Hematopoietic multipotent progenitor cell treated with erythropoietin and hydrocortisone succinate and interleukin-3 and kit ligand, for 15 days (in vitro differentiated cells): Measurements from ENCODE around the gene PPIE.
"Not testable (repeated sequence)": the region's sequence is repeated elsewhere in the genome, so short reads cannot be mapped to it uniquely, and the experiment has no call there.

Experiments
- DNase-seq: peaks from one replicate; pipeline ENCODE4 v3.0.0-alpha.2; 2015; ENCODE audit warnings: low spot score

The PPIE gene

DNA sequence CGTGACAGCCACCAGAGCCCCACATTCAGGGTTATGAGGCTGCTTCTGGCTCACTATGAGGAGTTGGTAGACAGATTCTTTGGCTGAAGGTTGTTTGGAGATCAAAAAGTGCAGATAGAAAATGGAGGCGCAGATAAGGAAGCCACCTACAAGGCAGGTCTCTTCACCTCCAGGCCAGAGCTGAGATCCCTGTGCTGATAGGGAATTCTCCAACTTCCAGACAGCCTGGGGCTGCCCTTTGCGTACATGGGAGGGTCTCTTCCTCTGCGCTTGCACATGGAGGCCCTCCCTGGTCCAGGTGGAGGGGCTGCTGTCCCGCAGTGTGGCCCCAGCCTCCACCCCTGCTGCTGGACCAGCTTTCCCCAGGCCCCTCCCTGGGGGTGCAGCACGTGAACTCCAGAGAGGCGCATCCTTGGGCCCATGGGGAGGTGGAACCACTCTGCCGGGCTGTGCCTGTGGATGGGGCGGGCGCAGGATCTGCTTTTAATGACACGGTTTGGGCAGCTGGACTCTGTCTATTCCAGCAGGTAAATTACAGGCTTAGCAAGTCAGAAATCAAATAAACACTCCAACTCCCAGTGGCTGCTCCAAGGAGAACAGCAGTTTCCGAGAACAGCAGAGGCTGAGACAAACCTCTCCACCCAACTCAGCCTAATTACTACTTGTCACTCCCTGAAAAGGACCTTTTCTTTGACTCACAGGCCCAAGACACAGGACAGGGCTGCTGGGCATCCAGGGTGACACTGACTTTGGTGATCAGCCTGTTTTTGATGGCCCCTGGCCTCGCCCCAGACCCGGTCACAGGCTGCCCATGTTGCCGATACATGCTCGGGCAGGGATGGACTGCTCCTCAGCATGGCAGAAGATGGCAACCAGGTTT is 20.1 kb downstream of the PPIE start:
- DNase-seq, result no peak

DNA sequence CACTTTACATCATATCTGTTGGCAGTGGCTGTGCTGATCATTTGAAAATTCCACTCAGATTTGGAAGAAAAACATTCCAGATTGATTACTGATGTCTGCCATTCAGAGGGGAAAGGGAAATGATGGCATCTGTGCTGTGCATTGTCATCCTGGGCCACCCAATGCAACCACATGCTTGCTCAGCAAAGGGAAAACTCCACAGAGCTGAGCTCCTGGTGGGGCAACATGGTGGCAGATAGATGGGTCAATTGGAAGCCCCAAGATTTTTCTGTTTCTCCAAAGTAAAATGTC is 20.7 kb downstream of the PPIE start:
- no peak for DNase-seq

DNA sequence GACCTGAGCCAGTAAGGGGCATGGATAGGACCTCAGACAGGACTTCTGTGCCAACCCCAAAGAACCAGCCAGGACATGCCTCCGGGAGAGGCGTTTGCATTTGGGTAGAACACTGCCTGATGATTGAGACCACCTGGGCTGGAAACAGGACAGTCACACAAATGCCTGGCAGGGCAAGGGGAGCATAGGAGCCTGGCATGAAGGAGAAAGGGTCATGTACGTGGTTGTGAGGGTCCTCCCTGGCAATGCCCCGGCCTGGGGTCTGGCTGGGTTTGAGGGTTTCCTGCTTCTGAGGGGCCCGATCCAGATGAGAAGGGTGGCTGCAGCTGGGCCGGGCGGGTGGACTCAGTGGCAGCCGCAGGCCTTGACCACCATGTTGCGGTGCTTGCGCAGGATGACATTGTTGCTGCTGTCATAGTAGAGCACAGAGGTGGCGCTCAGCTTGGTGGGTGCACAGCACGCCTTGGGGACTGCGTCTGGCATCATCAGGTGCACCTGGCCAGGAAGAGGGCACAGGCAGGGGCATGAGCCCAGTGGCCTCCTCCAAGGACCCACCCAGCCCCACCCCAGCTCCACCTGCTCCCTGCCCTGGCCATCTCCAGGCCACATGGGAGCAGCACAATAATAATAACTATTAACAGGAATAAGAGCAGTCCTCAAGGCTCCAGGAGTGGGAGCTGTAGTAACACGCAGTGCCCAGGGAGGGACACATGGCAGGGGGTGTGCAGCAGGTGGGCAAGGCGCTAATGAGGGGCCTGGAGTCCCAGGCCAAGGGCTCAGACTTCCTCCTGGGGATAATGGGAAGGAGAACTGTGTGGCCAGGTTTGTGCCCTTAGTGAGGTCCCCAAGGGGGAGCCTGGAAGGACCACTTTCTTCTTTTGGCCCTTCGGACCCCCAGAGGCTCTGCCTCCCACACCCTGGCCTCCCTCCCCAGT is 21.7 kb downstream of the PPIE start:
- no peak for DNase-seq

DNA sequence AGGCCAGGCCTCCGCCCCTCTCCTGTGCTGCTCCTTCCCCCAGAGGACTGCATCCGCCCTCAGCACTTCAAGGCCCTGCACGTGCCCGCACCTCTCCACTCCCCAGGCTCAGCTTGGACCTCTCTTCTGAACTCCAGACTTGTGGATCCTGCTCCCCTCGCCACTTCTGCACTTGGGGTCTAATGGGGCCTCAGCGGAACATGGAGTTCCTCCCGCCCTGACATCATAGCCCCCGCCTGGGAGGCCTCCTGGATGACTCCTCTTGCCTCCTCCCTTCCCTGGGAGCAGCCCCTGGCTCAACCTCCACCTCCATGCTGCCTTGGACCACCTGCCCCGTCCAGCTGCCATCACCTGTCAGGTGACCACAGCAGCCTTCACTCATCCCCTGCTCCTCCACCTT is 22.3 kb downstream of the PPIE start:
- no peak for DNase-seq

DNA sequence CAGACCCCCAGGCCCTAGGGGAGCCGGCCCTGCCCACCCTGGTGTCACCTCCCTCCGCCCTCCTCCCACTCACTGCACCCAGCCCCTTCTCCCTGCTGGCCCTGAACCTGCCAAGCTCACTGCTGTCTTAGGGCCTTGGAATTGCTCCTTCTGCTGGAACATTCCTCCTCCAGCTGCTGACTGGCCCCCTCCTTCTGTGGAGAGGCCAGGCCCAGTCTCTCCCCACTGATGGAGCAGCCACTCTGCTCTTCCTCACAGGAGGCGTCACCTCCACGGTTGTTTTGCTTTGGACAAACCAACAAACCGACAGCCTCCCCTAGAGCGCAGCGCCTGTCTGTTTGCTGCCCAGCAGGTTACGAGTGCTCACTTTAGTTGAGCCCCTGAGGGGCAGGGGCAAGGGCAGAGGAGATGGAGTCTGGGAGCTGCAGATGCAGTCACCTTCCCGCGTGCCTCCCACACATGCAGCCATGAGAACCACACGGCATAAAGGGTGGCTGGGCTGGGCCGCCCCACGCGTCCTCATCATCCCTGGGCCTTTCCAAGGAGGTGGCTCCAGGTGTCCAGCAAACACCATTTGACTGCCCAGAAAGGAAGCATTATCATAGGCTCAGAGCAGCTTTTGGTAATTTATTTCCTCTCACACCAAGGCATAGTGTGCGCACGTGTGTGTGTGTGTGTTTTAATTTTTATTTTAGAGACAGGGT is 23.0 kb downstream of the PPIE start:
- DNase-seq, result no peak

DNA sequence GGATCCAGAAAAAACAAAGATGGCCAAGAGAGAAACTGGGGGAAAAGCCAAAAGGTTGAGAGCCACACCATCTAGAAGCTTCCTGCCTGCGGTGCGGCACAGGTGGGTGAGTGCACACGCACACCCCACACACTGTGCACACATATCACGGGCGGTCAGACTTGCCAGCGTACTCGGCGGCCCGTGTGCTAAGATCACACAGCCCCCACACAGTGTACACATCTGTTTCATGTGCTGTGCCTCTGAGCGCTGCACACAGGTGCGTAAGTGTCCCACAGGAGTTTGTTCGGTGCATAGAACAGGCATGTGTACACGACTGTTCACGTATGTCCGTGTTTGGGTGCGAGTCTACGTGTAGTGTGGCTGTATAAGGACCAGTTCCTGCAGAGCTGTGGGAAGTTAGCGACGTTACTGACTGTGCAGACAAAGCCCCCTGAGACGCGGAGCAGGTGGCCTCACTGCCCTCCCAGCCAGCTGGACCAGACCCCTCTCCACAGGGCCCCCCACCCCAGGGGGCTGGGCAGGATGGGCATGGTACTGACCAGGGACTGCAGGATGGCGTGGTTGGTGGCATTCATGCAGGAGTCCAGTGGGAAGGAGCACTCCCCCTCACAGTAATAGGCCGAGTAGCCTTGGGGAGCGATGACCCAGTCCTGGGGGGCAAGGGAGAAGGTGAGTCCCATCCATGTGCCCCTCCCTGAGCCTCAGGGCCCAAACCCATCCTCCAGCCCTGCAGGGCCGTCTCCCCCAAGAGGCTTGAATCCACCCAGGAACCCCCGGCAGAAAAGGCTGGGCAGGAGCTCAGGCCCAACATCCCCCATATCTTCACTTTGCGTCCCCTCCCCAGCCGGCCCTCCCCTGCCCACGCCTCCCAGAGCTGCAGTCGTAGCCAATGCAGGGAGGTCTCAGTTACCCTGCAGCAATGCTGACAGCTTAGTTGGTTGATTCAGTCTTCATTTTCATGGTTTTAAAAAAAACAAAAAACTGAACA is 24.2 kb downstream of the PPIE start:
- no peak for DNase-seq

DNA sequence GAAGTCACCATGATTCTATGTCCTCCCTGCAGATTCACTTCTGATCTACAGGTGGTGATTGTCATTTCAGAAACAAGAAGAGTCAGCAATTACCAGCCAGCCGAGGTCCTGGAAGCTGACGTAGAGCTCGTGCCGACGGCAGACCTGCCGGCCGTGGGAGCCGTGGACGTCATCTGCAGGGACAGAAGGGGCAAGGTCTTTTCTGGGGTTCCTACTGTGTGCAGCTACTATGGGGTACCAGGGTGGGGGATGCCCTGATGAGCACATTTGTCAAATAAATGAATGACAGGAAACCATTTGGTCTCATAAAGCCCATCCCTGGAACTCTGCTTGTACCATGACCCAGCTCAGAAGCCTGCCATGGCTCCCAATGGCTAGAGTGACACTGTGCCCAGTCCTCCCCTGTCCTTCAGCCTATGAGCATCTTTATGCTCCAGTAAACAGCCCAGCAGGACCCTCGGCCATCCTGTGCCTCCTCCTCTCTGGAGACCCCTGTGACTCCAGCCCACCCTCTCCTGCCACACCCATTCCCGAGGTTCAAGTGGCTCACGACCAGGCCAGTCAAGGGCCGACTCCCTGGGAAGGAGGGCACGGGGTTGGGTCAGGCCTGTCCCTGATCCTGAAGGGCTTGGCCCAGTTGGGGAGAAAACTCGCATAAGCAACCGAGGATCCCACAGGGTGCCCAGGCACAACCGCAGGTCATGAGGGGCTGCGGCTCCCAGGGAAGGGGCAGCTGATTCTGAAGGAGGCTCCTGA is 25.1 kb downstream of the PPIE start:
- not testable (repeated sequence) for DNase-seq

DNA sequence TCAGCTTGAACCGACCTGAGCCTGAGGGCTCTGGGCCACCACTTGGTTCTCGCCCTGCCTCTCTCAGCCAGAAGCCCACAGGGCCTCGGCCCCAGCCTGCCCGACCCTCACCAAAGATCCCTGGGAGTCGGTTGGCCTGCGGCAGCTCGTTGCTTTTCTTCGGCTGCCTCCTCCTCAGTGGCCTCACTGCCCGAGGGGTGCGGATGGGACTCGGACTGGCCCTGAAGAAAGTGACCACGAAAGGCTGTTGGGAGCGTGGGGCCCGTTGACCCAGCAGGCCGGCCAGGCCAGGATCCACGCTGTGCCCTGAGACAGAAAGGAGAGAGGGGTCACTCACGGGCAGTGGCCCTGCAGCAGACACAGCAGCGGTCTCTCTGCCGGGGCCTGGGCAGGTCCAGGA is 25.8 kb downstream of the PPIE start:
- DNase-seq, result not testable (repeated sequence)

DNA sequence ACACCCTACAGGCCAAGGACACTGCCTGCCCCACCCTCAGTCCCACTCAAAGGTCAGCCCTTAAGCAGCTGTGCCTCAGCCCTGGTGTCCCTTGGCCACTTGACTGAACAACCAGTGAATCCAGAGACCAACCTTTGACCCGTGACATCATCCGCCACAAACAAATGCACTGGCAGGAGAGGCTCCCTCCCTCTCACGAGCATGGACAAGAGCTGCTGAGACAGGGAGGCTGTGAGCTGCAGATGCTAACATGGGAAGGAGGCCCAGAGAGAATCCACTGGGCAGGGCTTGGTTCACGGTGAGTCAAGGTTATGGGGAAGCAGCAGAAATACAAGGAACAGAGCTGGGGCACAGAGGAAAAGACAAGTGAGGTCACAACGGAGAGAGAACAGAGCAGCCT is 27.8 kb downstream of the PPIE start:
- DNase-seq, result not testable (repeated sequence)

DNA sequence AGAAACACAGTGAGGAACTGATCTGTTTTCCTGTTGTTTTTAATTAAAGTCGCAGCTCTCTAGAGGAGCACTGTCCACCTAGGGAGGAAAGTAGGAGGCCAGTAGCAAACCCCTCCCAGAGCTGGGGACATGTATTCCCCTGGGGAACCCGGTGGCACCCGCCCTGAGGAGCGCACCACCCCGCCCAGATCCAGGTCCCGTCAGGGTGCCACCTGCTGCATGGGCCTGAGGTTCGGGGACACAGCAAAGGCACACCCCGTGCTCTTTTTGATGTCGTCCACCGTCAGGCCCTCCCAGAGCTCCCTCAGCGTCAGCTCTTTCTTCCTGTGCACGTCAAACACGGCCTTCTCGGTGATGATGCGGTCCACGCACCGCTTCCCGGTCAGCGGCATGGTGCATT is 30.8 kb downstream of the PPIE start:
- not testable (repeated sequence) for DNase-seq

DNA sequence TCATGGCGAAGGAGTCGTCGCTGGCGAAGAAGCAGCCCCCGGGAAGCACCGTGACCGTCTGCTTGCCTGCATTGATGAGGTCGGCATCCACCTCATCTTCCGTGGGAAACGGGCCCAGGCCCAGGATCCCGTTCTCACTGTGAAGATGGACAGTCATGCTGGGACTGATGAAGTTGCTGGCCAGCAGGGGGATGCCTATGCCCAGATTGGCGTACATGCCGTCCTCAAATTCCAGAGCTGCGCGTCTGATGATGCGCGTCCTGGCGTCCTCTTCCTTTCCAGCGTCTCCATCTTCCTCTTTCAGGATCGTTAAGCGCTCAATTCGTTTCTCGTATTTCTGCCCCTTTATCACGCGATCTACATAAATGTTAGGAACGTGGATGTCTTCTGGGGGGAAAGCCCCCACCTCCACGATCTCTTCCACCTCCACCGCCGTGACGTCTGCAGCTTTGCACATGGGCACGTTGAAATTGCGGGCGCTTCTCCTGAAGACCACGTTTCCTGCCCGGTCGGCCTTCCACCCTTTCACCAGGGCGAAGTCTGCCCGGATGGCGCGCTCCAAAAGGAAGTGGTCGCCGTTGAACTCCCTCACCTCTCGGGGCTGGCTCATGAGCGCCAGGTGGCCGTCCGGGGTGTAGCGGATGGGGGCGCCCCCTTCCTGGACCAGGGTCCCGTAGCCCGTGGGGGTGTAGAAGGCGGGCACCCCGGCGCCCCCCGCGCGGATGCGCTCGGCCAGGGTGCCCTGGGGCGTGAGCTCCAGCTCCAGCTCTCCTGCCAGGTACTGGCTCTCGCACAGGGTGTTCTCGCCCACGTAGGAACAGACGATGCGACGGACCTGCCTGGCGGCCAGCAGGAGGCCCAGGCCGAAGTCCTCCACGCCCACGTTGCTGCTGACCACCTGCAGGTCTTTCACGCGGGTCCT is 31.7 kb downstream of the PPIE start:
- DNase-seq, result not testable (repeated sequence)

DNA sequence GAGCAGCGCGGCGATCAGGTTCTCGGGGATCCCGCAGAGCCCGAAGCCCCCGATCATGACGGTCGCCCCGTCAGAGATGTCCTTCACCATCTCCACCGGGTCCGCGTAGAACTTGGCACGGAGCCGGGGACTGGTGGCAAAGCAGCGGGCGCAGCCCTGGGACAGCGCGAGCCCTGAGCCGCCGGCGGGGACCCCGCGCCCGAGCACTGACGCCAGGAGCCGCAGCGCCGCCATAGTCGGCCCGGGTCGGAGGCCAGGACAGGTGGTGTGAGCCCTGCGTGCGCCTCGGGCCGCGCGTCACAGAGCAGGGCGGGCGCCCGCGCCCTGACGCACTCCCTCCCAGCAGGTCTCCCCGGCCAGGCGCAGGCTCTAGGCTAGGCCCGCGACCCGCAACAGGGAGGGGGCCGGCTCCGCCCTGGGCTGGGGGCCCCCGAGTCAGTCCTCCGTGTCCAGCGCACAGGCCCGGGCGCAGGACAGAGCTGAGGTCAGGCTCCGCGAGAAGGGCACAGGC is 32.4 kb downstream of the PPIE start, which contains the start of gene OXCT2:
TSS of gene OXCT2 (minus strand) at position 327 of the 511 bp plus-strand sequence. CDS start at position 234, 93 bp downstream.
- not testable (repeated sequence) for DNase-seq

DNA sequence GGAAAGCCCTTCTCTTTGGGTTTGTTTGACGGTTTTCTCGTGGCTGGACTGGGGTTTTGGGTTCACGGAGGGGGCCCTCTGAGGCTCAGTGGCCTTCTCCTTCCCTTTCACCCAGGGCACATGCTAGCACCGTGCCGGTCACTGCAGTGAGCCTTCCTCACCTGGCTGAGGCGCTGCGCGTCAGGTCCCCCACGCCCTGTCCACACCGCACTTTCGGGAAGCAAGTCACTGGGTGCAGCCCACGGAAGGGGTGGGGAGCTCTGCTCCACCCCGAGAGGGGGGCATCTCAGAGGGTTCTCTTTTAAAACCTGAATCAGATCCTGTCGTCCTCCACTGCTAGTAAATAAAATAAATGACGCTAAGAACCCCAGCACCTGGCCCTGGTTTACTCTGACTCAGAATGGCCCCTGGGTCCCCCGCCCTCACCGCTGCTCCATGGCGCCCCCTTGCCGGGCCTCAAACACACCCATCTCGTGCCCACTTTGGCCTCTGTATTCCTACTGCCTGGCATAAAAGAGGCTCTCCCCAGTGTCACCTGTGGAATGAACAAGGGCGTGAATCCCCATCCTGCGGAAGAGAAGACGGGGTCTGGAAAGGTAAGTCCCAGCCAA is 34.8 kb downstream of the PPIE start:
- DNase-seq, result not testable (repeated sequence)

DNA sequence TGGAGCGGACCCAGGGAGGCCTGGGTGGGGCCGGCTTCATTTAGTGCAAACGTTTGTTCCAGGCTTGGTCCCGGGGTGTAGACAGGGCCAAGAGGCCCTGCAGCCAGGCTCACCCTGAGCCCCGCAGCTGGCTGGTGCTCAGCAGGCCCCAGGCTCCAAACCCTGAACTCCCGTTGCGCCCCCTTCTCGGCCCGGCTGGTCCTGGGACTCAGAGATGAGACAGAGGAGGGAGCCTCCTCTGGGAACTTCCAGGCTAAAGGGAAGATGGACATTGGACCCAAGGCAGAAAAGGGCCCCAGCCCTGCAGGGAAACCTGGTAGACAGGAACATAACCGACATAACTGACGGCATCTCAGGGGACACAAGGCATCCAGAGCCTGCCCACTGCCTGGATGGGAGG is 36.5 kb downstream of the PPIE start:
- DNase-seq, result not testable (repeated sequence)

DNA sequence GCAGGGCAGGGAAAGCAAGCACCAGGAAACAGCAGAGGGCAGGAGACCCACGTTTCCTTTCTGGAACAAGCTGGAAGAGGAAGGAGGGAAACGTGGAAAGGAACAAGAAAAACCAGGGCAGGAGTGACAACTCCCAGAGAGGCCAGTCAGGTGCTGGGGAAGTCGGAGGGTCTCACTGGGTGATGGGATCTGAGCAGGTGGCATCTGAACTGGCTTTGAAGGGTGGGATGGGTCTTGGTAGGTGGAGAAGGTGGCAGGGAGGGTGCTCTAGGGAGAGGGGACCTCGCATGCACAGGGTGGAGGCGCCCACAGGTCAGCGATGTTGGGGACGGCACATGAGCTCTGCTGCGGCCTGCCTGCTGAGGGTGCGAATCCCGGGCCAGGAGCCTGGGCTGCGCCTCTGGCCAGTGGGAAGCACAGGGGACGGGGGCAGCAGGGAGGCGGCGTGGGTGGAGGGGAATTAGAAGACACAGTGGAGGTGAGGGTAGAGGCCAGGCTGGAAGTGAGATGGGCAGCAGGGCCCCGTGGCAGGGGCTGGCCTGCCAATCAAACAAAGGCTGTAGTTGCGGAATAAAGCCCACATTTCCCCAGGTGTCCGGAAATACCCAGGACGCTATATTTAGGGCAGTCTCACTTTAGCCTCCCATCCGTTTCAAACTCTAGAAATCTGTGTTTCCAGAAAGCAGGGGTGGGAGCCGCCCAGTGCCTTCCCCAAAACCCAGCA is 37.2 kb downstream of the PPIE start:
- DNase-seq, result not testable (repeated sequence)

DNA sequence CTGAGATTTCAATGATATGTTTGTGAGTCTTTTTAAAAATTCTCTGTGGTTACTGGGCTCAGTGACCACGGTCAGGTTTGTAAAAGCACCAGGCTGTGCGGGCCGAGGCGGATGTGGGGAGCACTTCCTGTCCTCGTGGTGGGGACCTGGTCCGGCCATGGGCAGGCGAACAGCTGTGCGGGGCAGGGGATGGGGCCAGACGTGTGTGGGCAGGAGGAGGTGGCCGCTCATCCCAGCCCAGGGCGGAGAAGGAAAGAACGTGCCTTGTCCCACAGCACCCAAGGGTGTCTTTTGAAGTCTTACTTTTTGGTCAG is 37.7 kb downstream of the PPIE start:
- DNase-seq, result no peak

DNA sequence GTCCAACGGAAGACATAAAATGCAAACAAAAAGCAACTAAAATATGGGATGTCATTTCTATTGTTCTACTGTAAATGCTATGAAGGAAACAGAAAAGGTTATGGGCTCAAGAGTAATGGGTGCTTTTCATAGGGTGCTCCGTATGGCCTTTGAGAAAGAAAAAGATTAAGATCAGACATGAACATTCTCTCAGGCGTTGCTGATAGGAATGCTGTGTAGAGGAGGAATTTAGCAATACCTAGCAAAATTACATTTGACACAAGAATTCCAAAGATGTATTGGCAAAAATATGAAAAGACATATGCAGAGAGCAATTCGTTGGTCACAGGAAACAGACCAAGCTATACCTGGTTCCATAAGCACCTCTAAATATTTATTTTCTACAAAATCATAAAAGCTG is 38.2 kb downstream of the PPIE start:
- no peak for DNase-seq

DNA sequence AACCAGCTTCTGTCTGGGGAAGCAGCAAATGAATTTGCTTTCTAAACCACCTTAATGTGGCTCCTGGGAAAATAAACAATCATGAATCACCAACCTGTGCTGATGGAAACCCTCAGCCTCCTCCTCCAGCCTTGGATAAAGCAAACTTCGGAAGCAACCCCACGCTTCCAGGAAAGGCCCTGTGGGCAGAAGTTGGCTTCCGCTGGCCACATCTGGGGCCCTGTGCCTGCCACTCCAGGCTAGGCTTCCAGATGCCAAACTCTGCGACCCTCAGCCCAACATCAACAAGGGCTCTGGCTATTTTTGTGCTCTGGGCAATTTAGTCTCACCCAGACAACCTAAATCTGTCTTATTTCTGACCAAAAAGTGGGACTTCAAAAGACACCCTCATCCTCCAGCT is 38.6 kb downstream of the PPIE start:
- DNase-seq, result no peak
